Anterior cingulate cortex (tissue), 58 donors: ENCODE results near the gene NPTN.

Source experiments
- DNase-seq, 58 donors: peaks; one replicate each; lab custom pipeline; 2025; lab: John Stamatoyannopoulos, UW

The NPTN gene

GRCh38 chr15:73633991-73634495 is 854 bp upstream of the NPTN start:
- no peak for DNase-seq

- DNase-seq, result peak in 18 of 58 donors; percentile 18 to 66 (median 38)
These were observed 525 bp downstream of the NPTN start for GRCh38 chr15:73632670-73633058.

- DNase-seq, result peak in 31 of 58 donors; percentile 3 to 39 (median 21)
These were observed 1.1 kb downstream of the NPTN start for GRCh38 chr15:73631915-73632669.

DNA sequence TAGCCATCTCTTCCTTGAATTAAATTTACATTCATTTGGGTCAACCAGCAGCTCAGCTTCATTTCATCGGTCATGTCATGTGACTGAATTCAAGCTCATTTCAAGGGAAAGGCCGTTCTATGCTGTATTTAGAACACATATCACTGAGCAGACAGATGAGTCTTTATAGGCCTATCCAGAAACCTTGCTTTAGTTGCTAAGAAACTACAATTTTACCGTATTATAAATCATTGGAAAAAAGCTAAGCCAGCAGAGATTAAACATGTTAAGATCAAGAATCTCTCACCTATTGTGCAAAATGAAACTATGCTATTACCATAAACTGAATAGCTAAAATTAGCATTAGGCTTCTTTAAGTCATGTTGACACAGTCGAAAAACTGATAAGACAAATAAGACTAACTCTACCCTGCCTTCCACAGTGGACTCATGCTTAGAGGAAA is 2.2 kb downstream of the NPTN start:
- DNase-seq, result no peak

DNA sequence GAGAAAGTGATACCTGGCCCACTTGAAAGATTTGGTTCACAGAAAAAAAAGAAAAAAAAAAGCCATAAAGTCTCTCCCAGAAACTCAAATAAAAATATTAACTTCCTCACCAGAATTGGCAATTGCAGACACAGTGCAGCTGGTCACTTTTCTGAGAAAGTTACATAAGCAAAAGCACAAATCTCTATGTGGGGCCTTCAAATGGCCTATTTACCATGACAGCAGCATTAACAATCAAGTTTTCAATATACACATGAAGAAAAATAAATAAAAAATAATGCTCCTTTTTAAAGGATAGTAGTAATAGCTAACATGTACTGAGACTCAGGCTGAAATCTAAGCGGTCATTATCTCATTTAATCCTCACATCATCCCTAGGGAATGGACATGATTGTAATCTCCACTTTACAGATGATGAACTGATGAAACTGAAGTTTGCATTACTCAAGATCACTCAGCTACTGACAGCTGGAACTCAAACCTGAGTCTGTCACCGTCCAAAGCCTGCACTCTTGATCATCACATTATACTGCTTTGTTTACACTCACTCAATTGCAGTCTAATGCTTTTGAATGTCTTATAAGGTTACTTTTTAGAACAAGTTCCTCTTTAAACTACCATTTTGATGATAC is 3.3 kb downstream of the NPTN start:
- no peak for DNase-seq

GRCh38 chr15:73628976-73629797 is 4.0 kb downstream of the NPTN start:
- DNase-seq, result no peak

DNA sequence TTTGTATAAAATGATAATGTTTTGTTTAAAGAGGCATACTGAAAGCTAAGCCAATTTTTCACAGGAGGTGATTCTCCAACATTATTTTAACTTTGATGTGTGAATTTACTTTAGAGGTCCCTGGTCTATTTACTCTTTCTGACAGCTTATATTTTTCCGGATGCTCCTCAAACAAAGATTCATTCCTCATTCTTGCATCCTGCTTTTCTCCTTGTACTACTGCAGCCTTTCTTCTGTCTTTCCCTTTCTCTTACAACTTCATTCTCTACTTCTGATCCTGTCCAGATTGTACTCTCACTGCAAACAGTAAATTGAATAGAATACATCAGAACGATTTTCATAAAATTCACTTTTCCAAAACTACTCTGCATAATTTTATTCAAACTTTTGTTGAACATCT is 5.1 kb downstream of the NPTN start:
- DNase-seq, result no peak

DNA sequence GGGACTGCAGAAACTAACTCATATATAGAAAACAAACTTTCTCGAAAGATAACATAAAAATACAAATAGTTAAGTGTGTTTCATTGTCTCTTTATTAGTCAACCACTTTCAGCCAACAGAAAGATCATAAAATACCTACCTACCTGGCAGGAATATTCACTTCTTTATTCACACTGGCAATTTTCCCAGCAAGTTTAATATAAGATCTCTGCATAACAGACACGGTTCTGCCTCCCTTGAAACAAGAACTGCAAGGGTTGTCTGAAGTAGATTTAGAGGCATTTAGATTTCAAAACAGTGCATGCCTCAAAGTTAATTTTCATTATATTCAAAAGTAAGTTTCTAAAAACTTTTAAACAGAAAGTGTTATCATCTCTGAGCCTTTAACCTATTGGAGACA is 7.1 kb downstream of the NPTN start:
- DNase-seq, result no peak

- DNase-seq, result no peak
These were observed 8.7 kb downstream of the NPTN start for GRCh38 chr15:73624530-73624929.

DNA sequence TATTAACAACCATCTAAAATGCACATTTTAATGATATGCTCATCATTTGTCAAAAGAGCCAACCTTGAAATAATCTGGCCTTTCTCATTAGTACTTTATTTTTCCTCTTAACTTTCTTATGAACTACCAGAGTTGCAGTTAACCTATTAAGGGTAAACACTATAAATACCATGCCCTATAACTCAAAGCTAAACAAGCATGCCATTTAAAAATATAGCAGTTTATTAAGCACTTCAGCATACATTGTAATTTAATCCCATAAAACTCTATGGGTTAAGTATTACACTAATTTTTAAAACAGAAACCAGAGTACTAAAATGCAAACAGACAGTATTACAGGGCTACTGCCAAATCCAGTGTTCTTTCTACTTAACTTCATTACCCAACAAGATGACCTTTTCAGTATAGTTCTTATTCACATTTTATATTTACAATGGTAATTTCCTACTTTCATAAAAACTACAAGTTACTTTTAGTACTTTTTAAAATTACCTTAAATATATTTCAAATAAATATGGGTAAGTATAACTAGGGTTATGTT is 11.8 kb downstream of the NPTN start:
- no peak for DNase-seq

DNA sequence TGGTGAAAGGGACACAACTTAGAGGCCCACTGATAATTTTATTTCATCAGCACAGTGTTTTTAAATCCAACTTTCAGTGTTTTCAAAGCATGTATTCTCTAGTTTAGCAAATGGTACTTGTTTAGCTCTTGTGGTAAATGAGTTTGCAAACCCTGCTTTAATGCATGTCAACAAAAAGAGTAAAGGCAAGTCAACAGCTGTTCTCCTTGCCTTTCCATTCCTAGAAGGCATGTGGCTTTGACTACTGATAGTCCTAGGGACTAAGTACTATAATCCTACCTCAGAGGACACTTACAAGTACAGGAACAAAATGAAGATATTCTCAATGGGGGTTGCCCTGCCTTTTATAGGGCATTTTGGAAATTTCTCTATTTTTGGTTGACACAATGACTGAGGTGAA is 13.1 kb downstream of the NPTN start:
- no peak for DNase-seq

DNA sequence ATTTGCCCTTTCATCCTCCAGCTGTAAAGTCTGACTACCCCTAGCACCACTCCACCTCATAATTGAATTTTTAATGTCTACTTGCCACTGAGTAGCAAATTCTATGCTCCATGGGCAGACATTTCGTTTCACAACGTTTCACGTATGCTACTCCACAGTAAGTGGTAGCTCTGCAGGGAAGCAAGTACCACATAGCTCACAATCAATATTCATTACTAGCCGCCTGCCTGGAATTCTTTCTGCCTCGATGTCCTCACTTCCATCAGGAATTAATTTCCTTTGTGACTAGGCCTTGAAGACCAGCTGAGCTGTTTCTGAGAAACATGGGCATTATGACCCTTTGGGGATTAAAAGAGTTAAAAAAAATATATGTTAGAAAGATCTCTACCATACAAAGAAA is 15.3 kb downstream of the NPTN start:
- DNase-seq, result no peak

GRCh38 chr15:73617301-73617831 is 15.8 kb downstream of the NPTN start:
- DNase-seq, result no peak

- no peak for DNase-seq
These were observed 24.2 kb downstream of the NPTN start for GRCh38 chr15:73608941-73609340.

DNA sequence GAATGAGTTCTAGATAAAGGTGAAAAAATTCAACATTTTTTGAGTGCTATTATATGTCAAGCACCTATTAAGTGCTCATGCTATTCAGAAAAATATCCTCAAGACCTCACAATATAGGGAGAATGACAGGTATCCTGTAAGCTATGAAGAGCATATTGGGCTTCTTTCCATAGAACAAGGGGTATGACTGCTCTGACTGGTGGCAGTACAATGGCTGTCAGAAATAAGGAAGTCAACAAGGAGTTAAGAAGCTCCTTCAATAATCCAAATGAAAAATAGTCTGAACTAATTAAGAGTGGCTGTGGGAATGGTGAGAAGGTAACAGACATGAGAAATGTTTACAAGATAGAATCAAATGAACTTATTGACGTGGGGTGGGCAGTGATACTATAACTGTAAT is 24.7 kb downstream of the NPTN start:
- DNase-seq, result no peak

- DNase-seq, result no peak
These were observed 25.3 kb downstream of the NPTN start for GRCh38 chr15:73607843-73608242.

- DNase-seq, result no peak
These were observed 25.8 kb downstream of the NPTN start for GRCh38 chr15:73607405-73607804.

GRCh38 chr15:73605759-73606436 is 27.3 kb downstream of the NPTN start:
- no peak for DNase-seq

GRCh38 chr15:73604477-73604876 is 28.7 kb downstream of the NPTN start:
- DNase-seq, result no peak

GRCh38 chr15:73602992-73603391 is 30.2 kb downstream of the NPTN start:
- no peak for DNase-seq
